HepG2 (cell line): Measurements from ENCODE around the gene CLPTM1L.

Source experiments
- AGO1 ChIP-seq: fragments of 200-400 bp; formaldehyde crosslinking; IDR thresholded peaks from 2 replicates; pipeline ENCODE4 v1.6.1; 2017; ENCODE audit warnings: mild to moderate bottlenecking, low read depth, low read length, moderate library complexity; ENCODE audit not compliant: poor library complexity, severe bottlenecking
- CTCF ChIP-seq: sonication (generic); formaldehyde crosslinking; IDR thresholded peaks from 2 replicates; pipeline ENCODE4 v1.5.0; 2020; ENCODE audit warnings: mild to moderate bottlenecking, missing genetic modification reagents, moderate library complexity
- FOSL1 ChIP-seq: sonication (generic); formaldehyde crosslinking; IDR thresholded peaks from 2 replicates; pipeline ENCODE4 v1.9.0; 2021; ENCODE audit warnings: missing genetic modification reagents, borderline replicate concordance
- FOXM1 ChIP-seq: sonication (generic); formaldehyde crosslinking; IDR thresholded peaks from 2 replicates; pipeline ENCODE4 v1.5.0; 2020; ENCODE audit warnings: missing genetic modification reagents
- FOXP4 ChIP-seq: sonication (generic); formaldehyde crosslinking; IDR thresholded peaks from 2 replicates; pipeline ENCODE4 v1.4.0; 2020; ENCODE audit warnings: missing genetic modification reagents
- HNRNPH1 ChIP-seq: fragments of 200-400 bp; formaldehyde crosslinking; optimal IDR thresholded peaks from 2 replicates; pipeline ENCODE3; 2017; ENCODE audit warnings: mild to moderate bottlenecking, low read depth, low read length
- MAFF ChIP-seq: IDR thresholded peaks from 2 replicates; pipeline ENCODE4 v1.6.1; 2011; ENCODE audit warnings: low read depth, low read length, improper control_type of control experiment
- MYC ChIP-seq: sonication (generic); formaldehyde crosslinking; IDR thresholded peaks from 2 replicates; pipeline ENCODE4 v1.9.0; 2021; ENCODE audit warnings: missing genetic modification reagents, borderline replicate concordance
- NR1H2 ChIP-seq: sonication (generic); formaldehyde crosslinking; IDR thresholded peaks from 2 replicates; pipeline ENCODE4 v1.8.1; 2022; ENCODE audit warnings: low read depth, missing genetic modification reagents, borderline replicate concordance
- NR2F6 ChIP-seq, 2 experiments: IDR thresholded peaks; 2 replicates each; pipeline ENCODE4 v1.6.1; 2016; ENCODE audit warnings: antibody characterized with exemption in 1 of 2, mild to moderate bottlenecking in 1 of 2
- ZFP36L2 ChIP-seq: sonication (generic); formaldehyde crosslinking; IDR thresholded peaks from 2 replicates; pipeline ENCODE4 v1.4.0; 2020; ENCODE audit warnings: missing genetic modification reagents
- ZNF558 ChIP-seq: sonication (generic); formaldehyde crosslinking; IDR thresholded peaks from 2 replicates; pipeline ENCODE4 v1.9.0; 2022; ENCODE audit warnings: mild to moderate bottlenecking, missing genetic modification reagents, borderline replicate concordance

DNA sequence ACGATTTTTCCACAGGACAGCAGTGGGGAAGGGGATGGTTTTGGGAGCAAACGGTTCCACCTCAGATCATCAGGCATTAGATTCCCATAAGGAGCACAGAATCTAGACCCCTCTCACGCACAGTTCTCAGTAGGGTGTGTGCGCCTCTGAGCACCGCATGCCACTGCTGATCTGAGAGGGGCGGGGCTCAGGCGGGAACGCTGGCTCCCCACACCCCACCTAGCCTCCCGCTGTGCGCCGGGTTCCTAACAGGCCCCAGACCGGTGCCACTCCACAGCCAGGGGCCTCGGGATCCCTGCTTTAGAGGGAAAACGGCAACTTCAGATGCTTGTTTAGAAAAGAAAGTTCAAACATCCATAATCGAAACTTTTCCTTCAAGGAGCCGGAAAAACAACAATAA lies 70.4 kb downstream of the CLPTM1L start:
- TF ChIP-seq NR2F6 (IDR thresholded peaks at IDR 0.05), result no peak
- TF ChIP-seq NR2F6 (CRISPR knock-in tag; IDR thresholded peaks at IDR 0.05), result no peak
- no peak for TF ChIP-seq CTCF (CRISPR knock-in tag)
- no peak for TF ChIP-seq MYC (CRISPR knock-in tag)
- no peak for TF ChIP-seq FOXM1 (CRISPR knock-in tag)
- TF ChIP-seq FOSL1 (CRISPR knock-in tag), result no peak
- TF ChIP-seq ZFP36L2, result no peak
- no peak for TF ChIP-seq HNRNPH1
- no peak for TF ChIP-seq ZNF558
- no peak for TF ChIP-seq AGO1
- TF ChIP-seq MAFF, result no peak
- no peak for TF ChIP-seq NR1H2 (CRISPR knock-in tag)
- TF ChIP-seq FOXP4 (CRISPR knock-in tag), result no peak
